HUES64 (cell line): Measurements from ENCODE around the gene NDUFA13.

Experiments
- H3K27ac ChIP-seq: 2 replicates; pipeline ENCODE4 v1.7.0; 2013; ENCODE audit warnings: low read depth, low read length, inconsistent platforms
- H3K27me3 ChIP-seq: 2 replicates; pipeline ENCODE4 v1.6.1; 2013; ENCODE audit warnings: mild to moderate bottlenecking, low read length; ENCODE audit not compliant: insufficient read depth
- H3K36me3 ChIP-seq: 2 replicates; pipeline ENCODE4 v1.6.1; 2013; ENCODE audit warnings: mild to moderate bottlenecking, low read length; ENCODE audit not compliant: insufficient read depth
- H3K4me1 ChIP-seq: 2 replicates; pipeline ENCODE4 v1.6.1; 2013; ENCODE audit warnings: mild to moderate bottlenecking, low read length, moderate library complexity; ENCODE audit not compliant: insufficient read depth
- H3K4me3 ChIP-seq: 2 replicates; pipeline ENCODE4 v1.5.1; 2013; ENCODE audit warnings: mild to moderate bottlenecking, low read length, moderate library complexity
- H3K9ac ChIP-seq: 2 replicates; pipeline ENCODE4 v1.6.1; 2013; ENCODE audit warnings: mild to moderate bottlenecking, low read depth, low read length
- H3K9me3 ChIP-seq: 2 replicates; pipeline ENCODE4 v1.6.1; 2013; ENCODE audit warnings: low read depth, low read length; ENCODE audit not compliant: insufficient read depth
- WGBS: fragments of 150-250, 120-280 bp; methylation state at CpG from one replicate; pipeline ENCODE4 v1.1.7; 2013; ENCODE audit warnings: missing lambda C conversion rate; 5-methylcytosine and 5-hydroxymethylcytosine counted together

NDUFA13 gene

GRCh38 chr19:19554074-19555023 lies 38.3 kb downstream of the NDUFA13 start:
- Histone ChIP-seq H3K36me3 (no peaks in the 10 kb centered on the region), H3K4me1 (no peaks in the 10 kb centered on the region), H3K9me3 (no peaks in the 10 kb centered on the region), H3K27me3 (no peaks in the 10 kb centered on the region), H3K9ac (no peak overlapping the region), H3K4me3 (no peak overlapping the region), H3K27ac (no peak overlapping the region)
- WGBS: 67% methylated on average over 34 of the region's 34 CpGs

- no peaks in the 10 kb centered on the region for H3K27me3 ChIP-seq
- no peaks in the 10 kb centered on the region for H3K36me3 ChIP-seq
- H3K4me1 ChIP-seq: no peaks in the 10 kb centered on the region
- no peak overlapping the region for H3K27ac ChIP-seq
- H3K9me3 ChIP-seq: no peaks in the 10 kb centered on the region
- H3K4me3 ChIP-seq: no peak overlapping the region
- 88% methylated on average over 15 of the region's 15 CpGs for WGBS
- H3K9ac ChIP-seq: no peak overlapping the region
Observed at GRCh38 chr19:19558055-19558454, 42.0 kb downstream of the NDUFA13 start.

GRCh38 chr19:19558636-19559035 lies 42.6 kb downstream of the NDUFA13 start:
- H3K4me3 ChIP-seq: no peak overlapping the region
- H3K9me3 ChIP-seq: no peaks in the 10 kb centered on the region
- 95% methylated on average over 16 of the region's 16 CpGs for WGBS
- no peak overlapping the region for H3K27ac ChIP-seq
- H3K4me1 ChIP-seq: no peaks in the 10 kb centered on the region
- no peak overlapping the region for H3K9ac ChIP-seq
- H3K36me3 ChIP-seq: no peaks in the 10 kb centered on the region
- H3K27me3 ChIP-seq: no peaks in the 10 kb centered on the region

- Histone ChIP-seq H3K4me1 (no peaks in the 10 kb centered on the region), H3K9me3 (no peaks in the 10 kb centered on the region), H3K27ac (no peak overlapping the region), H3K4me3 (no peak overlapping the region), H3K9ac (no peak overlapping the region), H3K36me3 (no peaks in the 10 kb centered on the region; the same call in 1 of the 2 replicates), H3K27me3 (no peaks in the 10 kb centered on the region)
- WGBS: 81% methylated on average over 4 of the region's 4 CpGs
Observed at GRCh38 chr19:19559931-19560330, 43.9 kb downstream of the NDUFA13 start.

- WGBS: 90% methylated on average over 26 of the region's 26 CpGs
- Histone ChIP-seq H3K27ac (no peak overlapping the region), H3K4me3 (no peak overlapping the region), H3K9ac (no peak overlapping the region), H3K9me3 (no peaks in the 10 kb centered on the region), H3K36me3 (no peaks in the 10 kb centered on the region; the same call in 1 of the 2 replicates), H3K27me3 (no peaks in the 10 kb centered on the region), H3K4me1 (no peaks in the 10 kb centered on the region)
Observed at GRCh38 chr19:19561946-19562664, 46.1 kb downstream of the NDUFA13 start.

GRCh38 chr19:19562665-19563347 lies 46.8 kb downstream of the NDUFA13 start:
- H3K9ac ChIP-seq: no peak overlapping the region
- H3K36me3 ChIP-seq: no peaks in the 10 kb centered on the region; the same call in 1 of the 2 replicates
- H3K9me3 ChIP-seq: no peaks in the 10 kb centered on the region
- WGBS: 85% methylated on average over 17 of the region's 17 CpGs
- no peaks in the 10 kb centered on the region for H3K27me3 ChIP-seq
- H3K4me3 ChIP-seq: no peak overlapping the region
- no peak overlapping the region for H3K27ac ChIP-seq
- H3K4me1 ChIP-seq: no peaks in the 10 kb centered on the region

GRCh38 chr19:19563348-19563848 lies 47.4 kb downstream of the NDUFA13 start:
- Histone ChIP-seq H3K27me3 (no peaks in the 10 kb centered on the region), H3K36me3 (no peaks in the 10 kb centered on the region; the same call in 1 of the 2 replicates), H3K9me3 (no peaks in the 10 kb centered on the region), H3K4me3 (no peak overlapping the region), H3K9ac (no peak overlapping the region), H3K4me1 (no peaks in the 10 kb centered on the region), H3K27ac (no peak overlapping the region)
- WGBS: 91% methylated on average over 17 of the region's 17 CpGs

- no peak overlapping the region for H3K9ac ChIP-seq
- no peak overlapping the region for H3K27ac ChIP-seq
- peaks cover 2% of the 10 kb centered on the region; the same call in 1 of the 2 replicates for H3K36me3 ChIP-seq
- H3K9me3 ChIP-seq: no peaks in the 10 kb centered on the region
- no peaks in the 10 kb centered on the region for H3K4me1 ChIP-seq
- H3K4me3 ChIP-seq: no peak overlapping the region
- 89% methylated on average over 6 of the region's 7 CpGs for WGBS
- H3K27me3 ChIP-seq: no peaks in the 10 kb centered on the region
Observed at GRCh38 chr19:19566306-19566705, 50.3 kb downstream of the NDUFA13 start.

GRCh38 chr19:19567391-19567790 lies 51.4 kb downstream of the NDUFA13 start:
- H3K9me3 ChIP-seq: no peaks in the 10 kb centered on the region
- no peaks in the 10 kb centered on the region for H3K4me1 ChIP-seq
- H3K27ac ChIP-seq: no peak overlapping the region
- H3K36me3 ChIP-seq: peaks cover 2% of the 10 kb centered on the region; the same call in 1 of the 2 replicates
- no peaks in the 10 kb centered on the region for H3K27me3 ChIP-seq
- 93% methylated on average over 3 of the region's 3 CpGs for whole genome bisulfite sequencing
- H3K9ac ChIP-seq: no peak overlapping the region
- H3K4me3 ChIP-seq: no peak overlapping the region

GRCh38 chr19:19568802-19569756 lies 53.1 kb downstream of the NDUFA13 start:
- Histone ChIP-seq H3K4me3 (no peak overlapping the region), H3K36me3 (peaks cover 2% of the 10 kb centered on the region; the same call in 1 of the 2 replicates), H3K9me3 (no peaks in the 10 kb centered on the region), H3K4me1 (no peaks in the 10 kb centered on the region), H3K27me3 (no peaks in the 10 kb centered on the region), H3K27ac (no peak overlapping the region), H3K9ac (no peak overlapping the region)
- WGBS: 96% methylated on average over 24 of the region's 25 CpGs
